CD4-positive, alpha-beta T cell treated with Interleukin-2 at 100 ng/mL for 4 hours (primary cell): ENCODE data around the gene OR10A4.
"Not testable (repeated sequence)": the region's sequence is repeated elsewhere in the genome, so short reads cannot be mapped to it uniquely, and the experiment has no call there.

Source experiments
- DNase-seq: peaks from one replicate; pipeline ENCODE4 v3.0.0-alpha.2; 2020; ENCODE audit warnings: low spot score

OR10A4 gene

GRCh38 chr11:6898911-6899310 is 22.5 kb downstream of the OR10A4 start:
- DNase-seq: no peak

- no peak for DNase-seq
Observed at GRCh38 chr11:6900327-6900999, 24.0 kb downstream of the OR10A4 start.

- not testable (repeated sequence) for DNase-seq
Observed at GRCh38 chr11:6904804-6905203, 28.4 kb downstream of the OR10A4 start.

GRCh38 chr11:6911378-6911777 is 35.0 kb downstream of the OR10A4 start:
- no peak for DNase-seq

- DNase-seq: no peak
Observed at GRCh38 chr11:6911948-6912347, 35.5 kb downstream of the OR10A4 start.

- no peak for DNase-seq
Observed at GRCh38 chr11:6919698-6920097, 43.3 kb downstream of the OR10A4 start.

- no peak for DNase-seq
Observed at GRCh38 chr11:6920702-6921101, 44.3 kb downstream of the OR10A4 start, which contains the start of gene OR2D3. Gene OR2D3, plus strand, starts transcription at chr11:6921002. Its CDS starts 0 bp downstream, at chr11:6921002.

GRCh38 chr11:6925007-6925577 is 48.7 kb downstream of the OR10A4 start:
- DNase-seq: no peak

- no peak for DNase-seq
Observed at GRCh38 chr11:6925636-6926207, 49.3 kb downstream of the OR10A4 start.

- DNase-seq: no peak
Observed at GRCh38 chr11:6926208-6927029, 50.0 kb downstream of the OR10A4 start, which contains the start of gene ZNF215. Gene ZNF215, plus strand, starts transcription at chr11:6926426. Its CDS starts 5,847 bp downstream, at chr11:6932273.

GRCh38 chr11:6927030-6927617 is 50.7 kb downstream of the OR10A4 start:
- no peak for DNase-seq
